Epithelial cell of esophagus (primary cell): ENCODE results near the gene MTAP.

Experiments
- DNase-seq: peaks from one replicate; pipeline ENCODE4 v3.0.0; 2010; ENCODE audit warnings: low read depth
- H3K4me3 ChIP-seq: 2 replicates; pipeline ENCODE4 v1.5.1; 2011; ENCODE audit warnings: mild to moderate bottlenecking, low read length, control low read depth
- CTCF ChIP-seq: IDR thresholded peaks from 2 replicates; pipeline ENCODE4 v1.5.1; 2011; ENCODE audit warnings: low read depth, mild to moderate bottlenecking, low read length, control low read depth, inconsistent platforms; ENCODE audit not compliant: insufficient read depth; ENCODE audit errors: missing control alignments

MTAP gene

GRCh38 chr9:21788752-21789151 lies 13.7 kb upstream of the MTAP start:
- no peak overlapping the region for H3K4me3 ChIP-seq
- no peak for TF ChIP-seq CTCF
- no peak for DNase-seq

- DNase-seq: peak; percentile 94
- TF ChIP-seq CTCF: peak; percentile 81
These were observed 12.8 kb upstream of the MTAP start for GRCh38 chr9:21789541-21790037.

GRCh38 chr9:21795483-21795882 lies 7.0 kb upstream of the MTAP start:
- no peak for TF ChIP-seq CTCF
- DNase-seq: no peak
- H3K4me3 ChIP-seq: no peak overlapping the region

More at GRCh38 chr9:21789541-21790037, 12.8 kb upstream of the MTAP start:
- H3K4me3 ChIP-seq: peak overlapping the region; percentile 28

- H3K4me3 ChIP-seq: no peak overlapping the region
- TF ChIP-seq CTCF: no peak
- peak; percentile 82 for DNase-seq
These were observed 5.7 kb upstream of the MTAP start for GRCh38 chr9:21796768-21797167.

GRCh38 chr9:21800931-21801682 lies 1.3 kb upstream of the MTAP start:
- peak overlapping the region; percentile 88 for H3K4me3 ChIP-seq
- DNase-seq: no peak
- TF ChIP-seq CTCF: no peak

- no peak for TF ChIP-seq CTCF
These were observed 586 bp upstream of the MTAP start for GRCh38 chr9:21801683-21802417.

More at GRCh38 chr9:21801683-21802417, 586 bp upstream of the MTAP start:
- H3K4me3 ChIP-seq: peak overlapping the region; percentile 88
- DNase-seq: peak; percentile 94
